ENCODE measurements around the gene IGF2BP3.

IGF2BP3 gene

DNA sequence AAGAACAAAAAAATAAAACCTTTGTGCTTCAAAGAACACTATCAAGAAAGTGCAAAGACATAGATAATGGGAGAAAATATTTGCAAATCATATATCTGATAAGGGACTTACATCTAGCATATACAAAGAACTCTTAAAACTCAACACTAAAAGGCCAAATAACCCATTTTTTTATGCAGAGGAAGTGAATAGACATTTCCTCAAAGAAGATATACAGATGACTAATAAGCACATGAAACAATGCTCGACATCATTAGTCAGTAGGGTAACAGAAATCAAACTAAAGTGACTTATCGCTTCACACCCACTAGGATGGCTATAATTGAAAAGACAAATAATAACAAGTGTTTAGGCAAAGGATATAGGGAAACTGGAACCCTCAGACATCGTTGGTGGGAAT lies 93.2 kb downstream of the IGF2BP3 start:
- H3K4me3 ChIP-seq (ENCODE audit: severe bottlenecking), result no peak overlapping the region
- peaks cover 35% of the 10 kb centered on the region for H3K36me3 ChIP-seq (ENCODE audit: low read depth)
- H3K27me3 ChIP-seq (ENCODE audit: insufficient read depth, poor library complexity, severe bottlenecking), result no peaks in the 10 kb centered on the region
- peak; percentile 83 for ATAC-seq (ENCODE audit: low read depth)
- DNase-seq (ENCODE audit: low spot score), result no peak
- H3K4me1 ChIP-seq (ENCODE audit: insufficient read depth, poor library complexity, severe bottlenecking), result peaks cover 22% of the 10 kb centered on the region
- peak overlapping the region; percentile 20 for H3K27ac ChIP-seq (ENCODE audit: poor library complexity, severe bottlenecking)
- TF ChIP-seq, protein P1, sequence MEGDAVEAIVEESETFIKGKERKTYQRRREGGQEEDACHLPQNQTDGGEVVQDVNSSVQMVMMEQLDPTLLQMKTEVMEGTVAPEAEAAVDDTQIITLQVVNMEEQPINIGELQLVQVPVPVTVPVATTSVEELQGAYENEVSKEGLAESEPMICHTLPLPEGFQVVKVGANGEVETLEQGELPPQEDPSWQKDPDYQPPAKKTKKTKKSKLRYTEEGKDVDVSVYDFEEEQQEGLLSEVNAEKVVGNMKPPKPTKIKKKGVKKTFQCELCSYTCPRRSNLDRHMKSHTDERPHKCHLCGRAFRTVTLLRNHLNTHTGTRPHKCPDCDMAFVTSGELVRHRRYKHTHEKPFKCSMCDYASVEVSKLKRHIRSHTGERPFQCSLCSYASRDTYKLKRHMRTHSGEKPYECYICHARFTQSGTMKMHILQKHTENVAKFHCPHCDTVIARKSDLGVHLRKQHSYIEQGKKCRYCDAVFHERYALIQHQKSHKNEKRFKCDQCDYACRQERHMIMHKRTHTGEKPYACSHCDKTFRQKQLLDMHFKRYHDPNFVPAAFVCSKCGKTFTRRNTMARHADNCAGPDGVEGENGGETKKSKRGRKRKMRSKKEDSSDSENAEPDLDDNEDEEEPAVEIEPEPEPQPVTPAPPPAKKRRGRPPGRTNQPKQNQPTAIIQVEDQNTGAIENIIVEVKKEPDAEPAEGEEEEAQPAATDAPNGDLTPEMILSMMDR (IDR thresholded peaks at IDR 0.05; ENCODE audit: poor library complexity, severe bottlenecking), result no peak
- no peaks in the 10 kb centered on the region for H3K9me3 ChIP-seq (ENCODE audit: severe bottlenecking)

DNA sequence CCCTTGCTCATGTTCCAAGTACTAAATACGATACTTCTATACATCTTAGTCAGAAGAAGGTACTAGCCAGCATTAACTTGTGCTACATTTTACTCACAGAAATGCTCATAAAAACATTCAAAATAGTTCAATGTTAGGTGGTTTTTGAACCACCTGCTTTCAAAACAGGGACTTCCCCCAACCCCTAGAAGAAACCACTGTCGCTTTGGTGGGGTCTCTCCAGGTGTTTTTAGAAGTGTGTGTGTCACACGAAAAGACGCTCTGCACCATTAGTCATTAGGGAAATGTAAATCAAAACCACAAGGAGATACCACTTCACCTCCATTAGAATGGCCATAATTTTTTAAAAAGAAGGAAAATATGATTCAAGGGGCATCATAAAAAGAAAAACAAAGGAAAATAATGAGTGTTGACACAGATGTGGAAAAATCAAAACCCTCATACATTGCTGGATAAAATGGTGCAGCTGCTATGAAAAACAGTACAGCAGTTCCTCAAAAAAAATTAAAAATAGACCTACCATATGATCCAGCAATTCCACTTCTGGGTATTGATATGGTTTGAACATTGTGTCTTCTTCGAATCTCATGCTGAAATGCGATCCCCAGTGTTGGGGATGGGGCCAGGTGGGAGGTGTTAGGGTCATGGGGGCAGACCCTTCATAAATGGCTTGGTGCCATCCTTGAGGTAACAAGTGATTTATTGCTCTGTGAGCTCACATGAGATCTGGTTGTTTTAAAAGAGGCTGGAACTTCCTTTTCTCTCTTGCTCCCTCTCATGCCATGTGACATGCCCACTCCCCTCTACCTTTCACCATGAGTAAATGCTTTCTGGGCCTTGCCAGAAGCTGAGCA lies 96.9 kb downstream of the IGF2BP3 start:
- Histone ChIP-seq H3K27me3 (ENCODE audit: insufficient read depth, poor library complexity, severe bottlenecking) (no peaks in the 10 kb centered on the region), H3K36me3 (ENCODE audit: low read depth) (peaks cover 17% of the 10 kb centered on the region), H3K9me3 (ENCODE audit: severe bottlenecking) (no peaks in the 10 kb centered on the region), H3K27ac (ENCODE audit: poor library complexity, severe bottlenecking) (peak overlapping the region; percentile 39), H3K4me1 (ENCODE audit: insufficient read depth, poor library complexity, severe bottlenecking) (peaks cover 28% of the 10 kb centered on the region), H3K4me3 (ENCODE audit: severe bottlenecking) (no peak overlapping the region)
- TF ChIP-seq, protein P1 (IDR thresholded peaks at IDR 0.05; ENCODE audit: poor library complexity, severe bottlenecking), result no peak
- DNase-seq (ENCODE audit: low spot score), result no peak
- ATAC-seq (ENCODE audit: low read depth), result peak; percentile 31; the same call in 2 of the 3 replicates

DNA sequence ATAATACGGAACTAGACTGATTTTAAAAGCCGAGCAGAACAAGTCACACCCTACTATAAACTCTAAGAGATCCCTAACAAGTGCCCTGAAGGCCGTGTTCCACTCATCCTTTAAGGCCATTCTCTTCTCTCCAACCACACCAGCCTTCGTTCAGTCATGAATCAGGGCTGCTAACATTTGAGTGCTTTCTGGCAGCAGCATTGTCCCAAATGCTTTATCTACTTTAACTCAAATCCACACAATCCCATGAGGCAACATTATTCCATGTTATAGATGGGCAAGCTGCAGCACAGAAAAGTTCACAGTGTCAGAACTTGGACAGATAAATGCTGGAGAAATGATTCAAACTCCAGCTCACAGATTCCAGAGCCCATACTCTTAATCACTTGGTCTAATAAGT lies 97.7 kb downstream of the IGF2BP3 start:
- Histone ChIP-seq H3K4me3 (ENCODE audit: severe bottlenecking) (no peak overlapping the region), H3K36me3 (ENCODE audit: low read depth) (peaks cover 25% of the 10 kb centered on the region), H3K9me3 (ENCODE audit: severe bottlenecking) (no peaks in the 10 kb centered on the region), H3K4me1 (ENCODE audit: insufficient read depth, poor library complexity, severe bottlenecking) (peaks cover 24% of the 10 kb centered on the region), H3K27me3 (ENCODE audit: insufficient read depth, poor library complexity, severe bottlenecking) (no peaks in the 10 kb centered on the region), H3K27ac (ENCODE audit: poor library complexity, severe bottlenecking) (no peak overlapping the region)
- ATAC-seq (ENCODE audit: low read depth), result no peak
- TF ChIP-seq, protein P1 (IDR thresholded peaks at IDR 0.05; ENCODE audit: poor library complexity, severe bottlenecking), result no peak
- no peak for DNase-seq (ENCODE audit: low spot score)

DNA sequence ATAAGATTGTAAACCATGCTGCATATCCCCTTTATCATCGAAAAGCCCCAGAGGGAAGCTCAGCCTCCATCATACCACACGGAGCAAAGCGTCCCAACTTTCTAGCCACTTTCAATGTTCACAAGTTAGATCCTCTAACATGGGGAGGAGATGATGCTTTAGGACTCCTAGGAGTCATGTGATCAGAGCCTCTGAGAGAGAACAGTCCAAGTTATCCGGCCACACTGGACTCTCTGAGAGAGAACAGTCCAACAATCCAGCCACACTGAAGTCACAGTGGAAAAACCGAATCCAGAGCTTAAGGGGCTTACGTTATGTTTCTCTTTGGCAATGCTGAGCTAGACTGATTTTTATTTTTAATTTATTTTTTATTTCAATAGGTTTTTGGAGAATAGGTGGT lies 98.6 kb downstream of the IGF2BP3 start:
- TF ChIP-seq, protein P1 (IDR thresholded peaks at IDR 0.05; ENCODE audit: poor library complexity, severe bottlenecking), result no peak

More for the DNA sequence above, 98.6 kb downstream of the IGF2BP3 start:
- H3K27ac ChIP-seq (ENCODE audit: poor library complexity, severe bottlenecking), result no peak overlapping the region
- peaks cover 22% of the 10 kb centered on the region for H3K36me3 ChIP-seq (ENCODE audit: low read depth)
- no peak overlapping the region for H3K4me3 ChIP-seq (ENCODE audit: severe bottlenecking)
- DNase-seq (ENCODE audit: low spot score), result no peak
- H3K9me3 ChIP-seq (ENCODE audit: severe bottlenecking), result no peaks in the 10 kb centered on the region
- peaks cover 17% of the 10 kb centered on the region for H3K4me1 ChIP-seq (ENCODE audit: insufficient read depth, poor library complexity, severe bottlenecking)
- no peaks in the 10 kb centered on the region for H3K27me3 ChIP-seq (ENCODE audit: insufficient read depth, poor library complexity, severe bottlenecking)
- no peak for ATAC-seq (ENCODE audit: low read depth)
